Suppressor macrophage treated with lipopolysaccharide for 4 hours (primary cell): Measurements from ENCODE around the gene NID2.
A peak's percentile ranks its signal among the peaks of the same experiment; 100 is the strongest.

Experiments
- DNase-seq: peaks from one replicate; pipeline ENCODE4 v3.0.0-alpha.2; 2020

Gene NID2

GRCh38 chr14:52053044-52053443, 15.8 kb downstream of the NID2 start:
- DNase-seq, result no peak

- DNase-seq, result no peak
Observed at GRCh38 chr14:52052288-52052943, 16.4 kb downstream of the NID2 start.

GRCh38 chr14:52051871-52052270, 17.0 kb downstream of the NID2 start:
- no peak for DNase-seq

GRCh38 chr14:52051251-52051650, 17.6 kb downstream of the NID2 start:
- no peak for DNase-seq

- DNase-seq, result no peak
Observed at GRCh38 chr14:52049721-52050588, 18.9 kb downstream of the NID2 start.

- DNase-seq, result no peak
Observed at GRCh38 chr14:52049271-52049670, 19.6 kb downstream of the NID2 start.

GRCh38 chr14:52048641-52049204, 20.1 kb downstream of the NID2 start:
- DNase-seq, result no peak

GRCh38 chr14:52048116-52048515, 20.7 kb downstream of the NID2 start:
- DNase-seq, result no peak

- DNase-seq, result no peak
Observed at GRCh38 chr14:52046376-52046917, 22.4 kb downstream of the NID2 start.

- peak; percentile 13 for DNase-seq
Observed at GRCh38 chr14:52044791-52045522, 23.9 kb downstream of the NID2 start.

GRCh38 chr14:52043690-52044089, 25.2 kb downstream of the NID2 start:
- peak; percentile 36 for DNase-seq

- DNase-seq, result no peak
Observed at GRCh38 chr14:52042371-52043289, 26.2 kb downstream of the NID2 start.

GRCh38 chr14:52040598-52040997, 28.3 kb downstream of the NID2 start:
- no peak for DNase-seq

- DNase-seq, result no peak
Observed at GRCh38 chr14:52039124-52039815, 29.6 kb downstream of the NID2 start.

- no peak for DNase-seq
Observed at GRCh38 chr14:52033101-52033642, 35.7 kb downstream of the NID2 start.

- DNase-seq, result no peak
Observed at GRCh38 chr14:52032204-52032801, 36.6 kb downstream of the NID2 start.

GRCh38 chr14:52031781-52032180, 37.1 kb downstream of the NID2 start:
- DNase-seq, result no peak

- DNase-seq, result peak; percentile 5
Observed at GRCh38 chr14:52029881-52030280, 39.0 kb downstream of the NID2 start.

GRCh38 chr14:52026901-52027300, 42.0 kb downstream of the NID2 start:
- no peak for DNase-seq

GRCh38 chr14:52026017-52026660, 42.7 kb downstream of the NID2 start:
- no peak for DNase-seq
